K562 (cell line): ENCODE results near the gene SLC11A1. TPM values are rescaled to one million over a fixed set of nuclear protein-coding genes. Genes with fewer than 3 reads are reported as not detected.

Experiments used
- ATAC-seq: fragments of 200-7000 bp; cut with Tn5 transposase; 3 replicates; pipeline ENCODE4 v1.9.1; 2020; ENCODE audit warnings: moderate library complexity
- BruUV-seq: library from RNA; stranded (reverse); fragments of 400-500 nt; replicated peaks from 2 replicates; lab custom pipeline; 2021; lab: Mats Ljungman, UMichigan
- CTCF ChIA-PET: fragments of 300-600 bp; formaldehyde crosslinking; extraction: SDS; loops from one replicate; lab custom pipeline; 2021; ENCODE audit warnings: low intra/inter-chr PET ratio; lab: Yijun Ruan, JAX
- POLR2A ChIA-PET: fragments of 300-600, 350-650 bp; sonication (Branson Sonifier 250); formaldehyde crosslinking; extraction: SDS; loops from one replicate; lab custom pipeline; 2021; ENCODE audit warnings: antibody characterized with exemption, inconsistent platforms; lab: Yijun Ruan, JAX
- DNase-seq, 4 experiments: peaks; one replicate each; pipeline versions ENCODE4 v3.0.0 to v3.0.0-alpha.2; 2011 to 2018; ENCODE audit warnings: low spot score in 3 of 4, mixed read lengths in 3 of 4; ENCODE audit errors: extremely low read depth in 1 of 4
- FAIRE-seq: peaks from 2 replicates; lab custom pipeline; 2011; peaks lifted over from hg19 to GRCh38; lab: Jason Lieb, UNC
- H2AFZ ChIP-seq: 2 replicates; pipeline ENCODE4 v1.6.0; 2011; ENCODE audit warnings: low read depth, low read length, control low read depth, inconsistent platforms
- H3K27ac ChIP-seq: fragments of 200-600 bp; 3 replicates; pipeline ENCODE4 v1.8.0; 2011; ENCODE audit warnings: low read depth, mild to moderate bottlenecking, control low read depth, inconsistent platforms, low read length, moderate library complexity, mixed read lengths; ENCODE audit errors: extremely low read depth
- H3K27me3 ChIP-seq, 2 experiments: fragments of 300-600 bp in 1 of 2; 2 replicates in 1 of 2; 3 replicates in 1 of 2; pipeline versions ENCODE4 v1.6.0 to v1.8.0; 2011; ENCODE audit warnings: inconsistent platforms in 2 of 2, low read length in 2 of 2, mild to moderate bottlenecking in 1 of 2, mixed read lengths in 1 of 2, moderate library complexity in 1 of 2; ENCODE audit not compliant: control insufficient read depth in 2 of 2, insufficient read depth in 2 of 2
- H3K36me3 ChIP-seq: fragments of 300-600 bp; 3 replicates; pipeline ENCODE4 v1.8.0; 2011; ENCODE audit warnings: mild to moderate bottlenecking, low read length, inconsistent platforms; ENCODE audit not compliant: control insufficient read depth, insufficient read depth
- H3K4me1 ChIP-seq, 2 experiments: fragments of 200-600 bp in 1 of 2; replicated peaks in 1 of 2; 2 replicates in 1 of 2; 3 replicates in 1 of 2; pipeline versions ENCODE4 v1.5.1 to v1.8.0; 2011; ENCODE audit warnings: inconsistent platforms in 2 of 2, low read length in 2 of 2, mild to moderate bottlenecking in 1 of 2, mixed read lengths in 1 of 2, moderate library complexity in 1 of 2; ENCODE audit not compliant: control insufficient read depth in 2 of 2, insufficient read depth in 2 of 2
- H3K4me2 ChIP-seq: 2 replicates; pipeline ENCODE4 v1.6.1; 2011; ENCODE audit warnings: low read length, control low read depth, inconsistent platforms, mixed read lengths; ENCODE audit not compliant: insufficient read depth
- H3K4me3 ChIP-seq: fragments of 200-600 bp; sonication (generic), shearing (Covaris generic); 2 replicates; pipeline ENCODE4 v1.5.1; 2016; ENCODE audit warnings: control low read depth, inconsistent platforms
- H3K79me2 ChIP-seq: fragments of 200-600 bp; 3 replicates; pipeline ENCODE4 v1.8.0; 2011; ENCODE audit warnings: low read length, inconsistent platforms; ENCODE audit not compliant: control insufficient read depth, insufficient read depth
- H3K9ac ChIP-seq, 2 experiments: 2 replicates each; pipeline versions ENCODE4 v1.6.0 to v1.6.1; 2011; ENCODE audit warnings: low read depth in 2 of 2, low read length in 2 of 2, control low read depth in 1 of 2, inconsistent platforms in 1 of 2, mild to moderate bottlenecking in 1 of 2, mixed read lengths in 1 of 2; ENCODE audit not compliant: insufficient read depth in 1 of 2
- H3K9me1 ChIP-seq: one replicate; pipeline ENCODE4 v1.6.0; 2011; ENCODE audit warnings: inconsistent platforms, mild to moderate bottlenecking, low read length, moderate library complexity; ENCODE audit not compliant: control insufficient read depth, insufficient read depth
- H3K9me3 ChIP-seq: replicated peaks from 2 replicates; pipeline ENCODE4 v1.5.1; 2011; ENCODE audit warnings: low read depth, low read length, inconsistent platforms; ENCODE audit not compliant: control insufficient read depth, insufficient read depth
- H4K20me1 ChIP-seq: replicated peaks from 2 replicates; pipeline ENCODE4 v1.6.1; 2011; ENCODE audit warnings: low read length, inconsistent platforms, mixed read lengths; ENCODE audit not compliant: control insufficient read depth, insufficient read depth
- CREB5 ChIP-seq: fragments of 250-450 bp; sonication (Bioruptor Pico); IDR thresholded peaks from 2 replicates; pipeline ENCODE4 v1.5.0; 2020; ENCODE audit warnings: mild to moderate bottlenecking
- MNT ChIP-seq, 2 experiments: fragments of 450-650 bp; conservative IDR thresholded peaks; 2 replicates each; pipeline ENCODE4 v1.6.1; 2017; ENCODE audit warnings: mild to moderate bottlenecking in 2 of 2, moderate library complexity in 2 of 2
- MYBL2 ChIP-seq, 2 experiments: fragments of 450-650 bp in 1 of 2; sonication (generic) in 1 of 2; formaldehyde crosslinking in 1 of 2; IDR thresholded peaks; 2 replicates each; pipeline versions ENCODE4 v1.6.1 to v1.8.1; 2017 to 2022; ENCODE audit warnings: borderline replicate concordance in 1 of 2, inconsistent platforms in 1 of 2, low read depth in 1 of 2, mild to moderate bottlenecking in 1 of 2, missing genetic modification reagents in 1 of 2, moderate library complexity in 1 of 2
- SPI1 ChIP-seq: IDR thresholded peaks from 2 replicates; pipeline ENCODE4 v1.6.1; 2011; ENCODE audit warnings: low read depth, low read length, control low read depth, borderline replicate concordance
- USF1 ChIP-seq: sonication (generic); formaldehyde crosslinking; IDR thresholded peaks from 2 replicates; pipeline ENCODE4 v1.9.0; 2022; ENCODE audit warnings: mild to moderate bottlenecking, missing genetic modification reagents
- WGBS: fragments of 100-300 bp; shearing (Covaris generic); methylation state at CpG from one replicate; pipeline ENCODE4 v1.1.6; 2016; ENCODE audit warnings: low coverage, mixed read lengths; ENCODE audit not compliant: insufficient coverage; ENCODE audit errors: missing lambda C conversion rate; 5-methylcytosine and 5-hydroxymethylcytosine counted together
- in situ Hi-C: fragments of 300-500 bp; cut with MboI; formaldehyde crosslinking; loops from 4 replicates; pipeline ENCODE4 v1.15.0; 2018; ENCODE audit warnings: inconsistent platforms, mixed read lengths
- intact Hi-C: fragments of 100-400 bp; cut with micrococcal nuclease; formaldehyde crosslinking; loops from 2 replicates; pipeline ENCODE4 v1.14.2; 2022
- polyA plus RNA-seq, 8 experiments: library from polyadenylated mRNA; depleted of rRNA in 4 of 8; stranded (reverse) in 5 of 8; unstranded in 3 of 8; fragments of >200 nt; fragmentation: Nextera tagmentation in 2 of 8; fragmentation: Illumina TruSeq in 1 of 8; extraction: Ambion mirVana in 2 of 8; extraction: Trizol in 1 of 8; gene quantifications; 2 replicates each; pipeline versions ENCODE4 v1.2.1 to v1.2.3, GENCODE V29; 2011 to 2014; ENCODE audit warnings: inconsistent platforms in 1 of 8, missing spikeins in 1 of 8
- total RNA-seq, 7 experiments: library from RNA; depleted of rRNA in 6 of 7; stranded (reverse); fragments of >200 nt in 6 of 7; fragmentation: Illumina TruSeq in 2 of 7; extraction: Trizol in 2 of 7; gene quantifications; 2 replicates each; pipeline versions ENCODE4 v1.2.1 to v1.2.3, GENCODE V29; 2011 to 2021; ENCODE audit warnings: low replicate concordance in 1 of 7
- TF ChIP-seq, protein P1 (sequence below): sonication (generic); formaldehyde crosslinking; IDR thresholded peaks from 2 replicates; pipeline ENCODE4 v1.9.0; 2022; ENCODE audit warnings: mild to moderate bottlenecking, missing genetic modification reagents
- TF ChIP-seq, protein P2 (sequence below): sonication (generic); formaldehyde crosslinking; IDR thresholded peaks from 2 replicates; pipeline ENCODE4 v1.5.0; 2020; ENCODE audit warnings: missing genetic modification reagents

SLC11A1 gene
- total and polyA plus RNA-seq, 9 of the 15 experiments (the other 6 are each of a cell fraction or from before 2014, with no cell fraction given): 0.35 to 1.6 (median 0.65) TPM

GRCh38 chr2:218427741-218428140 is 45.7 kb downstream of the SLC11A1 start:
- no peak overlapping the region for H3K4me2 ChIP-seq
- peak overlapping the region; percentile 51 for H2AFZ ChIP-seq
- intact Hi-C loops (no loop called here), in situ Hi-C loops (no loop called here)
- no peaks in the 10 kb centered on the region for H3K36me3 ChIP-seq
- H3K27me3 ChIP-seq: no peaks in the 10 kb centered on the region
- H3K9ac ChIP-seq: peak overlapping the region in 1 of 2 experiments; percentile 41; a peak in 1 of 4 replicates
- ATAC-seq: peak; percentile 35; the same call in 2 of the 3 replicates
- H3K79me2 ChIP-seq: no peaks in the 10 kb centered on the region
- CTCF ChIA-PET: no interaction called here
- no peaks in the 10 kb centered on the region for H3K9me3 ChIP-seq
- H3K4me1 ChIP-seq: peaks cover 12 to 47% of the 10 kb centered on the region in 2 experiments
- no peak overlapping the region for H3K27ac ChIP-seq
- POLR2A ChIA-PET: interaction anchor here (0.8 kb wide), 1 partner anchor 9 kb away, joined by 4 read pairs; the partner anchor contains the start of gene VIL1
- peak in 3 of 4 experiments; percentile 39 to 58 (median 52) for DNase-seq
- no peaks in the 10 kb centered on the region for H4K20me1 ChIP-seq
- H3K4me3 ChIP-seq: no peak overlapping the region
- WGBS: 42% methylated on average over 8 of the region's 11 CpGs
- no peaks in the 10 kb centered on the region for H3K9me1 ChIP-seq
- BruUV-seq: no TSS peak
- FAIRE-seq: no peak
- TF ChIP-seq USF1 (peak; percentile 72), CREB5 (CRISPR knock-in tag) (no peak), SPI1 (no peak), MYBL2 (IDR thresholded peaks at IDR 0.05; ENCODE audit: low read depth) (no peak), MYBL2 (CRISPR knock-in tag; IDR thresholded peaks at IDR 0.05; ENCODE audit: borderline replicate concordance) (no peak), MNT (conservative IDR thresholded peaks at IDR 0.05) (peak in 1 of 2 experiments; percentile 48; a peak in 2 of 4 replicates)
- TF ChIP-seq, protein P1, sequence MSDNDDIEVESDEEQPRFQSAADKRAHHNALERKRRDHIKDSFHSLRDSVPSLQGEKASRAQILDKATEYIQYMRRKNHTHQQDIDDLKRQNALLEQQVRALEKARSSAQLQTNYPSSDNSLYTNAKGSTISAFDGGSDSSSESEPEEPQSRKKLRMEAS: peak; percentile 75
- TF ChIP-seq, protein P2, sequence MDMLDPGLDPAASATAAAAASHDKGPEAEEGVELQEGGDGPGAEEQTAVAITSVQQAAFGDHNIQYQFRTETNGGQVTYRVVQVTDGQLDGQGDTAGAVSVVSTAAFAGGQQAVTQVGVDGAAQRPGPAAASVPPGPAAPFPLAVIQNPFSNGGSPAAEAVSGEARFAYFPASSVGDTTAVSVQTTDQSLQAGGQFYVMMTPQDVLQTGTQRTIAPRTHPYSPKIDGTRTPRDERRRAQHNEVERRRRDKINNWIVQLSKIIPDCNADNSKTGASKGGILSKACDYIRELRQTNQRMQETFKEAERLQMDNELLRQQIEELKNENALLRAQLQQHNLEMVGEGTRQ (CRISPR knock-in tag): peak; percentile 48
